ENCODE data around the gene ZNF827.

GRCh38 chr4:145921231-145921630 lies 17.4 kb downstream of the ZNF827 start:
- no peak for TF ChIP-seq SUZ12 (IDR thresholded peaks at IDR 0.05)
- no peak for TF ChIP-seq BHLHE40 (IDR thresholded peaks at IDR 0.05; ENCODE audit: borderline replicate concordance)
- TF ChIP-seq FOXM1 (IDR thresholded peaks at IDR 0.05; ENCODE audit: borderline replicate concordance), result no peak
- TF ChIP-seq CTBP1 (IDR thresholded peaks at IDR 0.05; ENCODE audit: borderline replicate concordance), result no peak
- TF ChIP-seq SP1 (IDR thresholded peaks at IDR 0.05), result no peak
- no peak for TF ChIP-seq FOXK2 (IDR thresholded peaks at IDR 0.05)
- no peak for TF ChIP-seq TARDBP (IDR thresholded peaks at IDR 0.05)
- TF ChIP-seq FOXA1 (IDR thresholded peaks at IDR 0.05), result no peak
- no peak for TF ChIP-seq ELF4 (IDR thresholded peaks at IDR 0.05)
- TF ChIP-seq ARNT (IDR thresholded peaks at IDR 0.05), result no peak
- no peak for TF ChIP-seq PKNOX1 (IDR thresholded peaks at IDR 0.05)
- no peak for TF ChIP-seq NFRKB (IDR thresholded peaks at IDR 0.05)
- no peak for TF ChIP-seq ZNF384 (IDR thresholded peaks at IDR 0.05)

All from HEK293T (cell line).